Dermis microvascular lymphatic vessel endothelial cell (primary cell): ENCODE measurements around the gene FNTB. TPM values are rescaled to one million over a fixed set of nuclear protein-coding genes. Genes with fewer than 3 reads are reported as not detected.

ENCODE experiments used
- DNase-seq, 2 donors: peaks; one replicate each; pipeline versions ENCODE4 v3.0.0 to v3.0.0-alpha.2; 2010; ENCODE audit warnings: low read depth in 2 of 2
- total RNA-seq: library from RNA; depleted of rRNA; stranded (reverse); fragments of >200 nt; gene quantifications from 2 replicates; pipeline ENCODE4 v1.2.1, GENCODE V29; 2014

FNTB gene
- total RNA-seq, 1 donor from 2014 or later: 6.8 TPM

GRCh38 chr14:65045709-65046108, 59.0 kb downstream of the FNTB start:
- DNase-seq: no peak

GRCh38 chr14:65052832-65053231, 66.1 kb downstream of the FNTB start:
- DNase-seq: no peak

GRCh38 chr14:65053466-65053865, 66.8 kb downstream of the FNTB start:
- no peak for DNase-seq

GRCh38 chr14:65054471-65055085, 67.9 kb downstream of the FNTB start:
- no peak for DNase-seq

GRCh38 chr14:65057695-65058094, 71.0 kb downstream of the FNTB start:
- DNase-seq: no peak

GRCh38 chr14:65062096-65063075, 75.7 kb downstream of the FNTB start:
- DNase-seq: no peak

- DNase-seq: no peak
Observed at GRCh38 chr14:65065719-65066118, 79.0 kb downstream of the FNTB start.

GRCh38 chr14:65069874-65070413, 83.2 kb downstream of the FNTB start:
- DNase-seq: no peak

GRCh38 chr14:65070471-65070976, 83.8 kb downstream of the FNTB start:
- DNase-seq: peak in 1 of 2 donors; percentile 11

GRCh38 chr14:65071544-65071943, 84.8 kb downstream of the FNTB start:
- DNase-seq: no peak

- DNase-seq: no peak
Observed at GRCh38 chr14:65072256-65072655, 85.6 kb downstream of the FNTB start.

- no peak for DNase-seq
Observed at GRCh38 chr14:65072937-65073336, 86.2 kb downstream of the FNTB start.

GRCh38 chr14:65073605-65074201, 87.0 kb downstream of the FNTB start:
- no peak for DNase-seq

GRCh38 chr14:65074449-65075150, 87.9 kb downstream of the FNTB start:
- DNase-seq: peak in 1 of 2 donors; percentile 61

GRCh38 chr14:65075628-65076325, 89.1 kb downstream of the FNTB start:
- no peak for DNase-seq

- no peak for DNase-seq
Observed at GRCh38 chr14:65077318-65077717, 90.6 kb downstream of the FNTB start.

- DNase-seq: peak in 1 of 2 donors; percentile 34
Observed at GRCh38 chr14:65079201-65079600, 92.5 kb downstream of the FNTB start.

- no peak for DNase-seq
Observed at GRCh38 chr14:65079768-65080167, 93.1 kb downstream of the FNTB start.

- DNase-seq: no peak
Observed at GRCh38 chr14:65080960-65081747, 94.5 kb downstream of the FNTB start.

- no peak for DNase-seq
Observed at GRCh38 chr14:65082930-65083329, 96.2 kb downstream of the FNTB start.
